ENCODE data around the gene HMGCS2.
"Not testable (repeated sequence)": the region's sequence is repeated elsewhere in the genome, so short reads cannot be mapped to it uniquely, and the experiment has no call there.

HMGCS2 gene

DNA sequence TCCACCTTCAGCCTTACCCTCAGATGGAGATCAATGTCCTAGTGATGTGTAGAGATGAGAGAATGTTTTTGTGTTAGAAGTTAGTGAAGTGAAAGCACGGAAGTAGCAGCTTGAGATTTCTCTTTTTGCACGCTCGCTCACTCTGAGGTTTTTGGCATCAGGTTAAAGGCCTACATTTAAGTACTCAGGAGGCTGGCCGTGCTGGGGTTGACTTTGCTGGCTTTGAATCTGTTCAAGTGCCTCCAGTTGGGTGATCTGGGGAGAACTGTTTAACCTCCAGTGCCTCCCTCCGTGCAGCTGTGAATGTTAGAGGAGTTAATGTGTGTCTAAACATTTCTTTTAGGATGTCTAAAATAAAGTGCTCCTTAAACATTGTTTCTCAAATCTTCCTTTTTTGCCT is 43.1 kb downstream of the HMGCS2 start:
- DNase-seq: no peak

DNA sequence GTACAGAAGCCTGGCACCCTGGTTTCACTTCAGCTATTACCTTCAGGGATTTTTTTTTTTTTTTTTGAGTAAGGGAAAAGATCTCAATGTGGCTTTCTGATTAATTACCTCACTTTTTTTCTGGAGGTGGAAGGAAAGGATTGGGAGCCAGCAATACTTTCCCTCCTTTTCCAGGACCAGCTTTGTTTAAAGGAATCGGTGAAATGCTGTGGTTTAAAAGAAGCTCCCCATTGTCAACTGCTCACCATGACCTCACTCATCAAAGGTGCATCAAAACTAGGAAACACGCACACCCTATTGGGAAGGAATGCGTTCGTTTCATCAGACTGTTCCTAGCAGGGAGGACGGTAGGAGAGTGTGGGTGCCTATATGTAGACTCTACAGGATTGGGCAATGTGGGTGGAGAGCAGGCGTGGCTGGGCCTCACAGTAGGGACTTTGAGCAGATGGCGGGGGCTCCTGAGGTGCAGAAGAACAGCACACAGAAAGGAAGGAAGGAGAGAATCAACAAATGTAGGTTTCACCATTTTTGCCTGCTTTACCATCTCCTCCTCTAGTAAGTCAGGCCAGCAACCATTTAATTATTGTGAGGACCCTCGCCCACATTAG is 44.0 kb downstream of the HMGCS2 start:
- no peak for DNase-seq

DNA sequence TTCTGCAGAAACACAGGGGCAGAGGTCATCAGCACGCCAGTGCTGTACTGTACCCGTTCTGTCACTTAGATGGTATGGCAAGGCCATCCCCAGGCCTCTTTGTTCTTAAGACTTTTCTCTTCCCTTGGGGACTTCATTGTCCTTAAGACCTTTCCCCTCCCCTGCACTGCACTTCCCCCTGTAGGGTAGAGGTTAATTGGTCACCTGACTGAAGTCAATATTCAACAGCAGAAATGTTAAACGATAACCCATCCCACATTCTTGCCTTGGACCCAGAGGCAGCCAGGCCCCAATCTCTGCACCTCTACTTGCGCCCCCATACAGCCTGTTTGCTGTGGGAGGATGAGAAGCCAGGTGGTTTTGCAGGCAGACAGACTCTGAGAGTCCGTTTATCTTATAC is 46.8 kb downstream of the HMGCS2 start:
- DNase-seq: no peak

DNA sequence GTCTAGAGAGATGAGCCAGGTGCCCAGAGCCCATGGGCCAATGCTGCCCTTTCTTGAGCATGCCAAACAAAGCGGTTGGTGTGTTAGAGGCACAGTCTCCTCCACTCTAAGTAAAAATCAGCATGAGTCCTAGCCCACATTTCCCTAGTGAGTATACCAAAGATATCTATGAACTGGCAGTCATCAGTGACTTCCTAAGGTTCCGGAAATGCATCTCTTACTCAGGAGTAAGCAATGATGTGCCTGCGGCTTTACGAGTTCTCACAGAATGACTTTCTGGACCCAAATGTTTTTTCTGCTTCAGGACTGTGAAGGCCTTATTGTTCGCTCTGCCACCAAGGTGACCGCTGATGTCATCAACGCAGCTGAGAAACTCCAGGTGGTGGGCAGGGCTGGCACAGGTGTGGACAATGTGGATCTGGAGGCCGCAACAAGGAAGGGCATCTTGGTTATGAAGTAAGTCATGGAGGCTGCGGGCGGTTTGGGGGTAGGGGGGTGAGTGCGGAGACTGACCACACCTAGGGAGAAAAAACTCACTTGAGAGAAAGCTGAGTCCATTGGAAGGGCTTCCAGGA is 47.8 kb downstream of the HMGCS2 start:
- no peak for DNase-seq

DNA sequence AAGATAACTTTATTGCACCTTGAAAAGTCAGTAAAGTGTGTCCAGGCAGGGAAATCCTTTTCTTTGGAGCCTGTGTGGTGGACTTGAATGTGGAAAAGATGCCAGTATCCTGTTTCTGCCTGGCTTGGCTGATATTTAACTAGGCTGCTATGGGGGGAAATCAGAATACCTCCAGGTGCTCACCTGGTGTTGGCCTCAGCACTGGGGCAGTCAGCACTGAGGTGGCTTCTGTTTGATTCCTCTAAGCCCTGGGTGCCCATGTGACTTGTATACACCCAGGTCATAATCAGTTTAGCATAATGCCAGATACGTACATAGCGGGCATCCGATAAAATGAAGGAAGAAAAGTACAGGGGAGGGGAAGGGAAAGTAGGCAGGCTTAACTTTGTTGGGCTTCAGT is 49.7 kb downstream of the HMGCS2 start:
- DNase-seq: no peak

DNA sequence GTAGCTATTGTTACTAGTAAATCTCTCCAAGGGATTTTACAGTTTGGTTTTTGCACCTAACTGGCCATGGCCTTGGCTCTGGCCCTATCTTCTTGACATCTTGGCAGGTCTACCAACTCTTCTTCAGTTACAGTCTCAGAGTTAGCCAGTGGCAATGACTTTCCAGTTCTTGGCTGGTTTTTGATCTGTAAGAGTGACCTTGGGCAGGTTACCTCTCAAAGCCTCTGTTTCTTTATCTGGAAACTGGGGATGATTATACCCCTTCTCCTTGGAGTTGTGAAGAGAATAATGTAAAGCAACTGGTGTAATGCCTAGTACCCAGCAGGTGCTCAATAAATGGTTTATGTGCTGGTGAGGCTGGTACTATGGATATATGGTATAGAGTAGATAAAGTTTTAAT is 50.3 kb downstream of the HMGCS2 start:
- DNase-seq: no peak

DNA sequence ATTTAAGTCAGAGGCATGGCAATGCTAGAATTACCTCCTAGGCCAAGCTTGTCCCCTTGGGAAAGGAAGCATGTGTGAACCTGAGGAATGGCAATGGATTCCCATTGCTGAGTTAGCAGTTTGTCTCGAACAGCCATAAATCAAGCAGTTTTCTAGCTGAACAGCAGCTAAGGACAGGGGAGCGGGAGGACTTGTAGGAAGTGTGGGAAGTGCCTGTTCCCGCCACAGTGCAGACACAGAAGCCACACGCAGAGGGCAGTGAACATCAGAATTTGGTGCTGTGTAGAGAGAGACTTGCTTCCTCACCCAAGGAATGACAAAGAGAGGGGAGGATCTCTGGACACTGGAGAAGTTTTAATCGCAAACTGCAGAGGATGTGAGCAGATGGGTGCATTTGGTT is 53.2 kb downstream of the HMGCS2 start:
- DNase-seq: peak; percentile 4

DNA sequence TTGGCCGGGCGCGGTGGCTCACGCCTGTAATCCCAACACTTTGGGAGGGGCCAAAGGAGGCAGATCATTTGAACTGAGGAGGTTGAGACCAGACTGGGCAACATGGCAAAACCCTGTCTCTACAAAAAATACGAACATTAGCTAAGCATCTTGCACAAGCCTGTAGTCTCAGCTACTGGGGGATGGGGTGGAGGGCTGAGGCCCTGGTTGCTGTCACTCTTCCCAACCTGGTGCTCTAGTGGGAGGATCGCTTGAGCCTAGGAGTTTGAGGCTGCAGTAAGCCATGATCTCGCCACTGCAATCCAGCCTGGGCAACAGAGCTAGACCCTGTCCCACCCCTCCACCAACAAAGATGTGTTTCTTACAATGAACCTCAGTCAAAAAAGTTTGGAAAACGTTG is 54.1 kb downstream of the HMGCS2 start:
- DNase-seq: no peak

DNA sequence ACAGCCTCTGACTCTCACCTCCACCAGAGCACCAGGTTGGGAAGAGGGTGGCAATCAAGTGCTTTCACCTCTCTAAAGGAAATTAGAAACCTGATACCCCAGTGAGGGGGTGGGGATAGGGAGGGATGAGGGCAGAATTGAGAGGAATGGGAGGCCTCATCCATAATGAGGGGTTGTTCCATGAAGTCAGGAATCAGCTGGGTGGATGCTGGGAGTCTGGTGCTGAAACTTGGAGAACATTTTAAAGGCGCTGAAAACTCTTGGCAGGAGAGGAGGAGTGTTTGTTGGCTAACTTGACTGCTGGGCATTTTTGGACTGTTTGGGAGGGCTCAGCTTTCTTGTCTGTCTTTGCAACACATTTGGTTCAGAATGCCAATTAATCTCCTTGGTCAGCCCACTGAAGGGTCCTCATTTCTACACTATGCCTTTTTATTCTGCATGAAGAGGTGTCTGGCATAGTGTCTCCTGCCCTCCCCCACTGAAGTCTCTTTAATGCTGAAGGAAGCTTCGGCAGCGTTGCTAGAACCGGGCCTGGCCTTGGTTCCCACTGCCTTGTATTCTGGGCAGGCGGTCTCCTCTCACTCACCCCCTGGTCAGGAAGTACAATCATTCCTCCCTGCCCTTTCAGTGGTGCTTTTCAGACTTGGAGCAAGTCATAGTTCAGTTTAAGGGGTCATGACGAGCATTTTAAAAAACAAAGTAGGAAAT is 54.8 kb downstream of the HMGCS2 start:
- DNase-seq: peak; percentile 83

DNA sequence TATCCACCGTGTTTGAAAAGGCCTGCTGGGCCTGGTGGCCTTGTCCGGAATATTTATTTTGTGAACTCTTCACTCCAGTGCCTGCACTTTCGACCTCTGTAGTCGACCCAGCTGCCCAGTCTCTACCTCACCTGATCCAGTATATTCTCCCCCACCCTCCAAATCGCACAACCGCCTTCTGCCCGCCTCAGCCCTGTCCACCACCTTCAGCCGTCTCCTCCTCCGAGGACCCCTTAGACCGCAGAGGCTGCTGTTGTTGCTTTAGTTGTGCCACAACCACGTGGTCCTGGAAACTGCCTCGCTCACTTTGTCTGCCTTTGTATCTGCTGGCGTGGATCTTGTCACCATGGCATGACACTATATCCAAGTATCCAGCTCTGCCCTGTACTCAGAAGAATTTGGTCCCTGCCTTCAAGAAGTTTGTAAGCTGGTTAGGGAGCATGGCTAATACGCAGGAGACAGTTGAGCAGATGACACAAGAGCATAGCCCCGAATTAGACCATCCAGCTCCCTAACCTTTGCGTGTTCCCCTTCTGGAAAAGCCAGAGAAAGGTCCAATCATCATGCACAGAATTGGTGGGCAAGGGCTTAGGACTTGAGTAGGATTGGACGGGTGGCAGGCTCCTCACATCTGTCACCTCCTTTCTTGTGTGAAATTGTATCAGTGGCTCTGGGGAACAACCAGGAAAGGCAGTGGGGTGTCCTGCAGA is 55.5 kb downstream of the HMGCS2 start:
- peak; percentile 61 for DNase-seq

DNA sequence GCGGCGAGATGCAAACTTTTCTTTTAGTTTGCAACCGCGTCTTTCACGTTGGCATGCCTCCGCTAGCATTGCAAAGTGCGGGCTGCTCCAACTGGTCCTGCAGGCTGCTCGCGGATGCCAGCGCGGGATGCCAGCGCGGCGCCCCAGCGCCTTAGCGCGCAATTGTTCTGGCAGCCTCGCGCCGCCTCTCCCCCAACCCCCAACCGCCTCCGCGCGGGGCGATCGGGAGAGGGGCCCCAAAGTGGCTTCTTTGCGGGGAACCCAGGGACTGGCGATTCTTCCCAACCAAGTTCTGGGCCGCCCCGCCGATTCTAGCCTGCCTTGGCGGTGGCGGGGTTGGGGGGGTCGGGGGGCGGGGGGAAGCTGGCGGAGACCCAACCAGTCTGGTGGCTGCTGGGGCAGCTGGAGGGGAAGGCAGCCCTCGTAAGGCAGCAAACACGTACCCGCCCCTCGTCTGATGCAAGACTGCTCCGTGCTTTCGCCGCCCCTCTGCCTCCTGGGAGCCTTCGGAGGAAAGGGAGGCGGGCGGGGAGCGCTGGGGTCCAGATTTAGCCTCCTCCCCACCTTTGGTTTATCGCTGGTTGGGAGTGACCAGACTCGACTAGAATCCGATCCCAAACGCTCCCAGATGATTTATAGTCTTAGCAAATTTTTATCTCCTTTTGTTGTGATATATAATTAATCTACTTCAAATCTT is 56.2 kb downstream of the HMGCS2 start:
- DNase-seq: peak; percentile 89

DNA sequence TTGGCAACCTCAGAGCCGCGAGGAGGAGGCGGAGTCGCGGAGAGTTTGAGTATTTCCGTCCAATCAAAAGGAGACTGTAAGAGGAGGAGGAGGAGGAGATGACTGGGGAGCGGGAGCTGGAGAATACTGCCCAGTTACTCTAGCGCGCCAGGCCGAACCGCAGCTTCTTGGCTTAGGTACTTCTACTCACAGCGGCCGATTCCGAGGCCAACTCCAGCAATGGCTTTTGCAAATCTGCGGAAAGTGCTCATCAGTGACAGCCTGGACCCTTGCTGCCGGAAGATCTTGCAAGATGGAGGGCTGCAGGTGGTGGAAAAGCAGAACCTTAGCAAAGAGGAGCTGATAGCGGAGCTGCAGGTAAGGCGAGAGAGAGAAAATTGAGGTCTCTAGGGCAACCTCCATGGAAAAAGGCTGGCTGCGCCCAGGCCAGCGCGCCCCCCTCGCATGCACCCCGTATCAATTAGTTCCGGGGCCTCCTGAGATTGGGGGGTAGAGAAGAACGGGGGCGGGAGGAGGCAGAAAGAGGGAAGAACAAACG is 56.8 kb downstream of the HMGCS2 start, which contains the start of gene PHGDH:
Gene PHGDH, plus strand, starts transcription at position 131 of the 538 bp plus-strand sequence. Its CDS starts 89 bp downstream, at position 220.
- peak; percentile 88 for DNase-seq

DNA sequence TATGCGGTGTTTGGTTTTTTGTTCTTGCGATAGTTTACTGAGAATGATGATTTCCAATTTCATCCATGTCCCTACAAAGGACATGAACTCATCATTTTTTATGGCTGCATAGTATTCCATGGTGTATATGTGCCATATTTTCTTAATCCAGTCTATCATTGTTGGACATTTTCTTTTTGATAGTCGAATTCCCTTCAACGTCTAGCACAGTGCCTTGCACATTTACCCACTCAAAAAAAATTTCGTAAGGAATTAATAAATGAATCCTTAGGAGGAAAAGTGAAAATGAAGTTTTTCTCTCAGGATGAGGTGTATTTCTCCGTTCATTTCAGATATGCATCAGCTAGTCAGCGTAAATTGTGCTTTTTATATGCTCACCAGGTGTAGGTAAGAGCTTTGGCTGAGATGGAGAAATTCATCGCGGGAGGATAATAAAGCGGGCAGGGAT is 57.3 kb downstream of the HMGCS2 start:
- DNase-seq: not testable (repeated sequence)

DNA sequence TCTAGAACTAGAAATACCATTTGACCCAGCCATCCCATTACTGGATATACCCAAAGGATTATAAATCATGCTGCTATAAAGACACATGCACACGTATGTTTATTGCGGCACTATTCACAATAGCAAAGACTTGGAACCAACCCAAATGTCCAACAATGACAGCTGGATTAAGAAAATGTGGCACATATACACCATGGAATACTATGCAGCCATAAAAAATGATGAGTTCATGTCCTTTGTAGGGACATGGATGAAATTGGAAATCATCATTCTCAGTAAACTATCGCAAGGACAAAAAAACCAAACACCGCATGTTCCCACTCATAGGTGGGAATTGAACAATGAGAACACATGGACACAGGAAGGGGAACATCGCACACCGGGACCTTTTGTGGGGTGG is 62.1 kb downstream of the HMGCS2 start:
- not testable (repeated sequence) for DNase-seq

DNA sequence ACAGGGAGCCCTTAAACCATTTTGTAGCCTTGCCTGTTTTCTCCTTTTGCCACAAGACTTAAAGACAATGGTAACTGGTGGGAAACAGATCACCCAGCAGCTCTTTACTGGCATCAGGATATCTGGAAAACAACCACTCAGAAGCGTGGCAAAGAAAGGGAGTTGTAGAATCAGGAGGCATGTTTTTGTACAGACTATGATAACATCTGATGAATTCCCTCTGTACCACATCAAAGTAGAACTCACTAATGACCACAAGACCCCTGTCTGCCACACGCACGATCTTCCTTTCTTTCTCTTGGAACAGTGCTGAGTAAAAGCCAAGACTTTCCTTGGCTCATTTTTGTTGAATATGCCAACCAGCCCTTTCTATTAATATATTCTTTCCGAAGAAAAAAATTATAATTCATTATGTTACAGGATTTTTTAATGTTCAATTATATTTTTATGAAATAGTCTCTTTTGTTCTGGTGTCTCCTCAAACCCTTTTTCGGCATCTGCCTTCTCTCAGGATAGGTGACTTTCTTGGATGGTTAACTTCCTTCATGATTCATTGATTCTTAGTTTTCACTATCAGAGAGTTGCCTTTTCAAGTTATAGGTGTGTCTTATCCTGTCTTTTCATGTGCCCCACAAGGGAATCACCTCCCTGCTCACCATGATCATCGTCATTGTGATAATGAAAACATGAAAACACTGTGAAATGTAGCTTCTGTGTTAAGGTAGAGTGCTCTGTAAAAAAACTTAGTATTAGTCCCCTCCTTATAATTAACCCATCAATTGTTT is 64.8 kb downstream of the HMGCS2 start:
- no peak for DNase-seq

DNA sequence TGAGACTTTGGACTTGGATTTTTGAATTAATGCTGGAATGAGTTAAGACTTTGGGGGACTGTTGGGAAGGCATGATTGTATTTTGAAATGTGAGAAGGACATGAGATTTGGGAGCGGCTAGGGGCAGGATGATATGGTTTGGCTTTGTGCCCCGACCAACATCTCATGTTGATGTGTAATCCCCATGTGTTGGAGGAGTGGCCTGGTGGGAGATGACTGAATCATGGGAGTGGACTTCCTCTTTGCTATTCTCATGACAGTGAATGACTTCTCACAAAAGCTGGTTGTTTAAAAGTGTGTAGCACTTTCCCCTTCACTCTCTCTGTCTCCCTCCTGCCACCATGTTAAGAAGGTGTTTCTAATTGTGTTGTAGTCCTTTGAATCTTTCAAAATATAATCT is 66.3 kb downstream of the HMGCS2 start:
- DNase-seq: no peak

DNA sequence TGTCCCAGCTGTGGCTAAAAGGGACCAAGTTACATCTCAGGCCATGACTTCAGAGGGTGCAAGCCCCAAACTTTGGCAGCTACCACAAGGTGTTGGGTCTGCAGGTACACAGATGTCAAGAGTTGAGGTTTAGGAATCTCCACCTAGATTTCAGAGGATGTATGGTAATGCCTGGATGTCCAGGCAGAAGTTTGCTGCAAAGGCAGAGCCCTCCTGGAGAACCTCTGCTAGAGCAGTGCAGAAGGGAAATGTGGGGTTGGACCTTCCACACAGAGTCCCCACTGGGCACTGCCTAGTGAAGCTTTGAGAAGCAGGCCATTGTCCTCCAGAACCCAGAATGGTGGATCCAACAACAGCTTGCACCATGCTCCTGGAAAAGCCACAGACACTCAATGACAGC is 67.0 kb downstream of the HMGCS2 start:
- DNase-seq: no peak

DNA sequence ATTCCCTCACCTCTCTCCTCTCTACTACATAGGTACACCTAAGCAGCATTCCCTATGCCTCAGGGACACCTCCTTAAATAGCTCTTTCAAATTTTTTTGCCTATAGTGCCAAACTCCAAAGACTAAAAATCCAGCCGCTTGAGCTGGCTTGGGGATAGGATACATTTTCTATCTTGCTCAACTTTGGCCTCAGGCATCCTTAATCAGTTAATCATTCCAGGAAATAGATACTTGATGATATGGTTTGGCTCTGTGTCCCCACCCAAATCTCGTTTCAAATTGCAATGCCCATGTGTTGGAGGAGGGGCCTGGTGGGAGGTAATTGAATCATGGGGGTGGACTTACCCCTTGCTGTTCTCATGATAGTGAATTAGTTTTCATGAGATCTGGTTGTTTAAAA is 68.4 kb downstream of the HMGCS2 start:
- DNase-seq: no peak
